WTC11 (cell line): ENCODE results near the gene SPC24. TPM values are rescaled to one million over a fixed set of nuclear protein-coding genes. Genes with fewer than 3 reads are reported as not detected.

Source experiments
- ATAC-seq: fragments of 200-7000 bp; cut with Tn5 transposase; 2 replicates; pipeline ENCODE4 v1.10.0; 2021; ENCODE audit warnings: mild to moderate bottlenecking, moderate library complexity
- CTCF ChIA-PET: fragments of 300-600 bp; sonication (Branson Sonifier 250); formaldehyde crosslinking; loops from one replicate; lab custom pipeline; 2021; ENCODE audit warnings: antibody characterized with exemption; lab: Charles Lee
- POLR2A ChIA-PET: fragments of 350-600 bp; sonication (Branson Sonifier 250); formaldehyde crosslinking; loops from one replicate; lab custom pipeline; 2021; ENCODE audit warnings: antibody characterized with exemption; lab: Charles Lee
- DNase-seq: peaks from one replicate; pipeline ENCODE4 v3.0.0; 2021; ENCODE audit warnings: low spot score
- H3K27ac Mint-ChIP-seq: 2 replicates; pipeline ENCODE4 v1.8.0; 2021; ENCODE audit warnings: mixed read lengths
- H3K27me3 Mint-ChIP-seq: 2 replicates; pipeline ENCODE4 v1.8.0; 2021; ENCODE audit warnings: low read depth, mild to moderate bottlenecking, moderate library complexity, mixed read lengths
- H3K36me3 Mint-ChIP-seq: 2 replicates; pipeline ENCODE4 v1.8.0; 2021; ENCODE audit warnings: mixed read lengths
- H3K4me1 Mint-ChIP-seq: 2 replicates; pipeline ENCODE4 v1.8.0; 2022; ENCODE audit warnings: mixed read lengths
- H3K4me3 Mint-ChIP-seq: 2 replicates; pipeline ENCODE4 v1.8.0; 2021; ENCODE audit warnings: mild to moderate bottlenecking, moderate library complexity, mixed read lengths
- H3K9me3 Mint-ChIP-seq: 2 replicates; pipeline ENCODE4 v1.8.0; 2021; ENCODE audit warnings: mixed read lengths
- CREM ChIP-seq: sonication (generic); formaldehyde crosslinking; IDR thresholded peaks from 2 replicates; pipeline ENCODE4 v1.8.1; 2022; ENCODE audit warnings: mild to moderate bottlenecking, missing genetic modification reagents, moderate library complexity
- ELF4 ChIP-seq: sonication (generic); formaldehyde crosslinking; IDR thresholded peaks from 2 replicates; pipeline ENCODE4 v1.8.1; 2022; ENCODE audit warnings: low read depth, mild to moderate bottlenecking, moderate library complexity, missing genetic modification reagents
- ESRRA ChIP-seq: sonication (generic); formaldehyde crosslinking; IDR thresholded peaks from 2 replicates; pipeline ENCODE4 v1.8.1; 2022; ENCODE audit warnings: mild to moderate bottlenecking, missing genetic modification reagents, borderline replicate concordance
- FOXJ3 ChIP-seq: sonication (generic); formaldehyde crosslinking; IDR thresholded peaks from 2 replicates; pipeline ENCODE4 v1.9.0; 2021; ENCODE audit warnings: missing genetic modification reagents, mild to moderate bottlenecking, borderline replicate concordance
- FOXK1 ChIP-seq: sonication (generic); formaldehyde crosslinking; IDR thresholded peaks from 2 replicates; pipeline ENCODE4 v1.8.0; 2022; ENCODE audit warnings: mild to moderate bottlenecking, moderate library complexity, missing genetic modification reagents
- KAT7 ChIP-seq: sonication (generic); formaldehyde crosslinking; IDR thresholded peaks from 2 replicates; pipeline ENCODE4 v1.8.1; 2023; ENCODE audit warnings: missing genetic modification reagents, mild to moderate bottlenecking, borderline replicate concordance
- NFATC4 ChIP-seq: fragments of 250-450 bp; sonication (Bioruptor Pico); IDR thresholded peaks from 2 replicates; pipeline ENCODE4 v1.9.0; 2021; ENCODE audit warnings: mild to moderate bottlenecking
- NFE2L1 ChIP-seq: sonication (generic); formaldehyde crosslinking; IDR thresholded peaks from 2 replicates; pipeline ENCODE4 v1.8.1; 2023; ENCODE audit warnings: missing genetic modification reagents
- NFYB ChIP-seq: sonication (generic); formaldehyde crosslinking; conservative IDR thresholded peaks from 2 replicates; pipeline ENCODE4 v1.8.0; 2022; ENCODE audit warnings: low read depth, missing genetic modification reagents
- NR3C1 ChIP-seq: sonication (generic); formaldehyde crosslinking; conservative IDR thresholded peaks from 2 replicates; pipeline ENCODE4 v1.8.1; 2023; ENCODE audit warnings: low read depth, mild to moderate bottlenecking, missing genetic modification reagents
- OVOL2 ChIP-seq: fragments of 250-450 bp; sonication (Bioruptor Pico); IDR thresholded peaks from 2 replicates; pipeline ENCODE4 v1.9.0; 2021; ENCODE audit warnings: mild to moderate bottlenecking, borderline replicate concordance
- PRRX2 ChIP-seq: fragments of 250-450 bp; sonication (Bioruptor Pico); IDR thresholded peaks from 2 replicates; pipeline ENCODE4 v1.8.0; 2021; ENCODE audit warnings: mild to moderate bottlenecking
- RELA ChIP-seq: sonication (generic); formaldehyde crosslinking; IDR thresholded peaks from 2 replicates; pipeline ENCODE4 v1.8.1; 2022; ENCODE audit warnings: missing genetic modification reagents, mild to moderate bottlenecking, borderline replicate concordance
- SMAD4 ChIP-seq: sonication (generic); formaldehyde crosslinking; IDR thresholded peaks from 2 replicates; pipeline ENCODE4 v1.8.0; 2022; ENCODE audit warnings: mild to moderate bottlenecking, missing genetic modification reagents
- SP1 ChIP-seq: sonication (generic); formaldehyde crosslinking; conservative IDR thresholded peaks from 2 replicates; pipeline ENCODE4 v1.8.1; 2022; ENCODE audit warnings: missing genetic modification reagents
- ZBTB21 ChIP-seq: sonication (generic); formaldehyde crosslinking; IDR thresholded peaks from 2 replicates; pipeline ENCODE4 v1.8.1; 2023; ENCODE audit warnings: mild to moderate bottlenecking, missing genetic modification reagents, borderline replicate concordance
- ZNF219 ChIP-seq: sonication (generic); formaldehyde crosslinking; IDR thresholded peaks from 2 replicates; pipeline ENCODE4 v1.8.0; 2023; ENCODE audit warnings: missing genetic modification reagents, mild to moderate bottlenecking, borderline replicate concordance
- ZNF232 ChIP-seq: sonication (generic); formaldehyde crosslinking; IDR thresholded peaks from 2 replicates; pipeline ENCODE4 v1.8.0; 2022; ENCODE audit warnings: mild to moderate bottlenecking, missing genetic modification reagents
- ZNF671 ChIP-seq: fragments of 250-450 bp; sonication (Bioruptor Pico); IDR thresholded peaks from 2 replicates; pipeline ENCODE4 v1.8.0; 2021; ENCODE audit warnings: mild to moderate bottlenecking
- total RNA-seq: library from RNA; stranded (reverse); gene quantifications from 3 replicates; pipeline ENCODE4 v1.2.3, GENCODE V29; 2021
- TF ChIP-seq, protein P1 (sequence below): sonication (generic); formaldehyde crosslinking; IDR thresholded peaks from 2 replicates; pipeline ENCODE4 v1.8.0; 2023; ENCODE audit warnings: mild to moderate bottlenecking, missing genetic modification reagents
- TF ChIP-seq, protein P2 (sequence below): sonication (generic); formaldehyde crosslinking; IDR thresholded peaks from 2 replicates; pipeline ENCODE4 v1.8.0; 2022; ENCODE audit warnings: mild to moderate bottlenecking, missing genetic modification reagents
- TF ChIP-seq, protein P3 (sequence below): fragments of 250-450 bp; sonication (Bioruptor Pico); IDR thresholded peaks from 2 replicates; pipeline ENCODE4 v2.1.2; 2022; ENCODE audit warnings: mild to moderate bottlenecking, moderate library complexity
- TF ChIP-seq, protein P4 (sequence below): sonication (generic); formaldehyde crosslinking; IDR thresholded peaks from 2 replicates; pipeline ENCODE4 v1.8.1; 2023; ENCODE audit warnings: mild to moderate bottlenecking, missing genetic modification reagents, moderate library complexity
- TF ChIP-seq, protein P5 (sequence below): sonication (generic); formaldehyde crosslinking; IDR thresholded peaks from 2 replicates; pipeline ENCODE4 v1.8.1; 2023; ENCODE audit warnings: mild to moderate bottlenecking, missing genetic modification reagents, borderline replicate concordance

The SPC24 gene
- total RNA-seq, 1 experiment from 2014 or later, result 62.2 TPM

DNA sequence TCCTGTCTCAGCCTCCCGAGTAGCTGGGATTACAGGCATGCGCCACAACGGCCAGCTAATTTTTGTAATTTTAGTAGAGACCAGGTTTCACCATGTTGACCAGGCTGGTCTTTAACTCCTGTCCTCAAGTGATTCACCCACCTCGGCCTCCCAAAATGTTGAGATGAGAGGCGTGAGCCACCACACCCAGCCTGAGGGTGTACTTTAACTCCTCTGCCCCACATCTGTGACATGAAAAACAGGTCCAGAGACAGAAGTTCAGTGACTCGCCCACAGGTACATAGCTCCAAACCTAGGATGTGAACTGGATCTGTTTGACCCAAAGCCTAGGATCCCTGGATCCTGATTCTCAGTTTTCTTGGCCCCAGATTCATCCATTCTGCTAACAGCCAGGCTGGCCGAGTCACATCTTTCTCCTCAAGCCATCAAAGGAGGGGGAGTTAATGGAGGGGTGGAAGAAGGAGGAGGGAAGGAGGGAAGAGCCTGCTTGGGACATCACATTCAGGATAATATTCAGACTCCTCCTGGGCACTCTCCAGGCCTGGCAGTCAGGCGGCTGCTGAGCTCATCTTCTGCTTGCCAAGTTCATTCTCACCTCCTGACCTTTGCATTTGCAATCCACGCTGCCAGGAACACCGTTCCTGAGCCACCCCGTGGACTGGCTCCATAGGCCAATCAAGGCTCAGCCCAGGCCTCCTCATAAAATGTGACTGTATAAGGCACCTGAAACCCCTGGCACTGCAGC is 3.1 kb downstream of the SPC24 start:
- ATAC-seq, result no peak
- peaks cover 7% of the 10 kb centered on the region for H3K4me1 Mint-ChIP-seq
- no peaks in the 10 kb centered on the region for H3K27me3 Mint-ChIP-seq
- TF ChIP-seq ZBTB21 (CRISPR knock-in tag) (no peak), PRRX2 (CRISPR knock-in tag) (no peak)
- no peak for DNase-seq
- CTCF ChIA-PET, result no interaction called here
- peaks cover 32% of the 10 kb centered on the region for H3K36me3 Mint-ChIP-seq
- POLR2A ChIA-PET, result no interaction called here
- H3K9me3 Mint-ChIP-seq, result no peaks in the 10 kb centered on the region
- H3K27ac Mint-ChIP-seq, result 0 out of 2 replicates have a peak overlapping the region, but pooled peaks have one; percentile 26
- H3K4me3 Mint-ChIP-seq, result no peak overlapping the region

DNA sequence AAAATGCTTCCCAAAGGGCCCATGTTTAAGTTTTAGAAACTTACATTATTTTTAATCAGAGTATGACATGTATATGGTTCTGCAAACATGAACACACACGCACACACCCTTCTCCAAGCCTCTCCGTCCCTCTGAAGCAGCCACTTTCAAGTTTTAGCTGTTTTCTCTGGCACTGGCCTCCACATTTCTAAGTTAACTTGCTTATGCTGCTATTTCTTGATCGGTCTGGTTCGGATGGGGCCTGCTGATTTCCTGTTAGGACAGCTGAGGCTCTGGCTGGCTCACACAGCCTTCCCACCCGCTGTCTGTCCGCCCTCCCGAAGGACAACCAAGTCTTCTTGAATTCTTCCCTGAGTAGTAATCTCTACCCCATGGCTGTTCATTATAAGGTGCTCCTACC is 4.4 kb downstream of the SPC24 start:
- ATAC-seq, result no peak
- CTCF ChIA-PET, result no interaction called here

DNA sequence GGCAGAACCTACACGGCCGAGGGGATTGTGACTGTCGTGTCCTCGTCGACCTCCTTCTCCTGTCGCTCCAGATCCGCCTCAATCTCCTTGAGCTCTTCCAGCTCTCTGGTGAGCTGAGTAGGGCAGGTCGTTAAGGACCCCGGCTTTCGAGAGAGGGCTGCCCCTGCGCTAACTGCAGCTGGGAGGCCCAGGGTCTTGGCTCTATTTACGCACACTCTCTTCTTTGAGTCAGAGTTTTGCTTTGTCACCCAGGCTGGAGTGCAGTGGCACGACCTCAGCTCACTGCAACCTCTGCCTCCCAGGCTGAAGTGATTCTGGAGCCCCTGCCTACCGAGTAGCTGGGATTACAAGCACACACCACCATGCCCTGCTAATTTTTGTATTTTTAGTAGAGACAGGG is 7.6 kb downstream of the SPC24 start:
- Mint-ChIP-seq H3K27ac (no peak overlapping the region), H3K4me1 (peaks cover 9% of the 10 kb centered on the region; the same call in 1 of the 2 replicates), H3K36me3 (peaks cover 56% of the 10 kb centered on the region), H3K27me3 (no peaks in the 10 kb centered on the region), H3K4me3 (no peak overlapping the region), H3K9me3 (0 out of 2 replicates have a peak, but pooled peaks cover 3% of the 10 kb centered on the region)
- DNase-seq, result no peak
- ChIA-PET POLR2A (interaction anchor here (0.7 kb wide), 1 partner anchor 8 kb away, joined by 3 read pairs; no protein-coding TSS in a partner anchor), CTCF (no interaction called here)
- ATAC-seq, result no peak
- TF ChIP-seq FOXK1 (no peak), SMAD4 (no peak), RELA (no peak), ZNF232 (CRISPR knock-in tag) (no peak), NFE2L1 (CRISPR knock-in tag) (no peak), OVOL2 (CRISPR knock-in tag) (no peak), NR3C1 (CRISPR knock-in tag) (no peak)
- TF ChIP-seq, protein P1, sequence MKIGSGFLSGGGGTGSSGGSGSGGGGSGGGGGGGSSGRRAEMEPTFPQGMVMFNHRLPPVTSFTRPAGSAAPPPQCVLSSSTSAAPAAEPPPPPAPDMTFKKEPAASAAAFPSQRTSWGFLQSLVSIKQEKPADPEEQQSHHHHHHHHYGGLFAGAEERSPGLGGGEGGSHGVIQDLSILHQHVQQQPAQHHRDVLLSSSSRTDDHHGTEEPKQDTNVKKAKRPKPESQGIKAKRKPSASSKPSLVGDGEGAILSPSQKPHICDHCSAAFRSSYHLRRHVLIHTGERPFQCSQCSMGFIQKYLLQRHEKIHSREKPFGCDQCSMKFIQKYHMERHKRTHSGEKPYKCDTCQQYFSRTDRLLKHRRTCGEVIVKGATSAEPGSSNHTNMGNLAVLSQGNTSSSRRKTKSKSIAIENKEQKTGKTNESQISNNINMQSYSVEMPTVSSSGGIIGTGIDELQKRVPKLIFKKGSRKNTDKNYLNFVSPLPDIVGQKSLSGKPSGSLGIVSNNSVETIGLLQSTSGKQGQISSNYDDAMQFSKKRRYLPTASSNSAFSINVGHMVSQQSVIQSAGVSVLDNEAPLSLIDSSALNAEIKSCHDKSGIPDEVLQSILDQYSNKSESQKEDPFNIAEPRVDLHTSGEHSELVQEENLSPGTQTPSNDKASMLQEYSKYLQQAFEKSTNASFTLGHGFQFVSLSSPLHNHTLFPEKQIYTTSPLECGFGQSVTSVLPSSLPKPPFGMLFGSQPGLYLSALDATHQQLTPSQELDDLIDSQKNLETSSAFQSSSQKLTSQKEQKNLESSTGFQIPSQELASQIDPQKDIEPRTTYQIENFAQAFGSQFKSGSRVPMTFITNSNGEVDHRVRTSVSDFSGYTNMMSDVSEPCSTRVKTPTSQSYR (CRISPR knock-in tag), result no peak
- TF ChIP-seq, protein P2, sequence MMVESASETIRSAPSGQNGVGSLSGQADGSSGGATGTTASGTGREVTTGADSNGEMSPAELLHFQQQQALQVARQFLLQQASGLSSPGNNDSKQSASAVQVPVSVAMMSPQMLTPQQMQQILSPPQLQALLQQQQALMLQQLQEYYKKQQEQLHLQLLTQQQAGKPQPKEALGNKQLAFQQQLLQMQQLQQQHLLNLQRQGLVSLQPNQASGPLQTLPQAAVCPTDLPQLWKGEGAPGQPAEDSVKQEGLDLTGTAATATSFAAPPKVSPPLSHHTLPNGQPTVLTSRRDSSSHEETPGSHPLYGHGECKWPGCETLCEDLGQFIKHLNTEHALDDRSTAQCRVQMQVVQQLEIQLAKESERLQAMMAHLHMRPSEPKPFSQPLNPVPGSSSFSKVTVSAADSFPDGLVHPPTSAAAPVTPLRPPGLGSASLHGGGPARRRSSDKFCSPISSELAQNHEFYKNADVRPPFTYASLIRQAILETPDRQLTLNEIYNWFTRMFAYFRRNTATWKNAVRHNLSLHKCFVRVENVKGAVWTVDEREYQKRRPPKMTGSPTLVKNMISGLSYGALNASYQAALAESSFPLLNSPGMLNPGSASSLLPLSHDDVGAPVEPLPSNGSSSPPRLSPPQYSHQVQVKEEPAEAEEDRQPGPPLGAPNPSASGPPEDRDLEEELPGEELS (CRISPR knock-in tag), result no peak
- TF ChIP-seq, protein P3, sequence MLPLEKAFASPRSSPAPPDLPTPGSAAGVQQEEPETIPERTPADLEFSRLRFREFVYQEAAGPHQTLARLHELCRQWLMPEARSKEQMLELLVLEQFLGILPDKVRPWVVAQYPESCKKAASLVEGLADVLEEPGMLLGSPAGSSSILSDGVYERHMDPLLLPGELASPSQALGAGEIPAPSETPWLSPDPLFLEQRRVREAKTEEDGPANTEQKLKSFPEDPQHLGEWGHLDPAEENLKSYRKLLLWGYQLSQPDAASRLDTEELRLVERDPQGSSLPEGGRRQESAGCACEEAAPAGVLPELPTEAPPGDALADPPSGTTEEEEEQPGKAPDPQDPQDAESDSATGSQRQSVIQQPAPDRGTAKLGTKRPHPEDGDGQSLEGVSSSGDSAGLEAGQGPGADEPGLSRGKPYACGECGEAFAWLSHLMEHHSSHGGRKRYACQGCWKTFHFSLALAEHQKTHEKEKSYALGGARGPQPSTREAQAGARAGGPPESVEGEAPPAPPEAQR (CRISPR knock-in tag), result no peak
- TF ChIP-seq, protein P4, sequence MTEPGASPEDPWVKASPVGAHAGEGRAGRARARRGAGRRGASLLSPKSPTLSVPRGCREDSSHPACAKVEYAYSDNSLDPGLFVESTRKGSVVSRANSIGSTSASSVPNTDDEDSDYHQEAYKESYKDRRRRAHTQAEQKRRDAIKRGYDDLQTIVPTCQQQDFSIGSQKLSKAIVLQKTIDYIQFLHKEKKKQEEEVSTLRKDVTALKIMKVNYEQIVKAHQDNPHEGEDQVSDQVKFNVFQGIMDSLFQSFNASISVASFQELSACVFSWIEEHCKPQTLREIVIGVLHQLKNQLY (CRISPR knock-in tag), result no peak

More for the DNA sequence above, 4.4 kb downstream of the SPC24 start:
- DNase-seq, result no peak
- H3K4me3 Mint-ChIP-seq, result no peak overlapping the region
- H3K27me3 Mint-ChIP-seq, result no peaks in the 10 kb centered on the region
- H3K27ac Mint-ChIP-seq, result peak overlapping the region; percentile 36; the same call in 1 of the 2 replicates
- H3K4me1 Mint-ChIP-seq, result peaks cover 7% of the 10 kb centered on the region
- no peak for TF ChIP-seq SP1 (CRISPR knock-in tag)
- no peak for TF ChIP-seq ESRRA
- TF ChIP-seq FOXJ3 (CRISPR knock-in tag), result no peak
- no peak for TF ChIP-seq KAT7 (CRISPR knock-in tag)
- no peak for TF ChIP-seq ZNF219 (CRISPR knock-in tag)
- no peak for TF ChIP-seq NFATC4 (CRISPR knock-in tag)
- TF ChIP-seq, protein P5, sequence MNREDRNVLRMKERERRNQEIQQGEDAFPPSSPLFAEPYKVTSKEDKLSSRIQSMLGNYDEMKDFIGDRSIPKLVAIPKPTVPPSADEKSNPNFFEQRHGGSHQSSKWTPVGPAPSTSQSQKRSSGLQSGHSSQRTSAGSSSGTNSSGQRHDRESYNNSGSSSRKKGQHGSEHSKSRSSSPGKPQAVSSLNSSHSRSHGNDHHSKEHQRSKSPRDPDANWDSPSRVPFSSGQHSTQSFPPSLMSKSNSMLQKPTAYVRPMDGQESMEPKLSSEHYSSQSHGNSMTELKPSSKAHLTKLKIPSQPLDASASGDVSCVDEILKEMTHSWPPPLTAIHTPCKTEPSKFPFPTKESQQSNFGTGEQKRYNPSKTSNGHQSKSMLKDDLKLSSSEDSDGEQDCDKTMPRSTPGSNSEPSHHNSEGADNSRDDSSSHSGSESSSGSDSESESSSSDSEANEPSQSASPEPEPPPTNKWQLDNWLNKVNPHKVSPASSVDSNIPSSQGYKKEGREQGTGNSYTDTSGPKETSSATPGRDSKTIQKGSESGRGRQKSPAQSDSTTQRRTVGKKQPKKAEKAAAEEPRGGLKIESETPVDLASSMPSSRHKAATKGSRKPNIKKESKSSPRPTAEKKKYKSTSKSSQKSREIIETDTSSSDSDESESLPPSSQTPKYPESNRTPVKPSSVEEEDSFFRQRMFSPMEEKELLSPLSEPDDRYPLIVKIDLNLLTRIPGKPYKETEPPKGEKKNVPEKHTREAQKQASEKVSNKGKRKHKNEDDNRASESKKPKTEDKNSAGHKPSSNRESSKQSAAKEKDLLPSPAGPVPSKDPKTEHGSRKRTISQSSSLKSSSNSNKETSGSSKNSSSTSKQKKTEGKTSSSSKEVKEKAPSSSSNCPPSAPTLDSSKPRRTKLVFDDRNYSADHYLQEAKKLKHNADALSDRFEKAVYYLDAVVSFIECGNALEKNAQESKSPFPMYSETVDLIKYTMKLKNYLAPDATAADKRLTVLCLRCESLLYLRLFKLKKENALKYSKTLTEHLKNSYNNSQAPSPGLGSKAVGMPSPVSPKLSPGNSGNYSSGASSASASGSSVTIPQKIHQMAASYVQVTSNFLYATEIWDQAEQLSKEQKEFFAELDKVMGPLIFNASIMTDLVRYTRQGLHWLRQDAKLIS, result no peak
- no peak for TF ChIP-seq NFYB (CRISPR knock-in tag)
- no peak for TF ChIP-seq CREM
- no peak for TF ChIP-seq ELF4
- no peak for TF ChIP-seq ZNF671 (CRISPR knock-in tag)
- H3K9me3 Mint-ChIP-seq, result 0 out of 2 replicates have a peak, but pooled peaks cover under 1% of the 10 kb centered on the region
- POLR2A ChIA-PET, result no interaction called here
- peaks cover 44% of the 10 kb centered on the region for H3K36me3 Mint-ChIP-seq
